IMR-90 (cell line): ENCODE measurements around the gene SURF6. TPM values are rescaled to one million over a fixed set of nuclear protein-coding genes. Genes with fewer than 3 reads are reported as not detected.

ENCODE experiments used
- ATAC-seq: fragments of 200-7000 bp; cut with Tn5 transposase; 2 replicates; pipeline ENCODE4 v1.9.1; 2020; ENCODE audit warnings: low read depth, mild to moderate bottlenecking, moderate library complexity
- BruUV-seq: library from RNA; stranded (reverse); fragments of 400-500 nt; replicated peaks from 2 replicates; lab custom pipeline; 2021; lab: Mats Ljungman, UMichigan
- CTCF ChIA-PET: fragments of 300-600 bp; formaldehyde crosslinking; extraction: SDS; loops from one replicate; lab custom pipeline; 2021; ENCODE audit warnings: antibody characterized with exemption; lab: Yijun Ruan, JAX
- POLR2A ChIA-PET: fragments of 300-600 bp; sonication (Branson Sonifier 250); formaldehyde crosslinking; loops from one replicate; lab custom pipeline; 2022; ENCODE audit warnings: antibody characterized with exemption; ENCODE audit not compliant: unreplicated experiment; lab: Charles Lee
- DNase-seq: peaks from one replicate; pipeline ENCODE4 v3.0.0; 2013
- H2AFZ ChIP-seq: replicated peaks from 2 replicates; pipeline ENCODE3; 2013; ENCODE audit warnings: low read length, mild to moderate bottlenecking; ENCODE audit not compliant: poor library complexity
- H2AK5ac ChIP-seq: 2 replicates; pipeline ENCODE4 v1.6.1; 2013; ENCODE audit warnings: low read depth, low read length, inconsistent platforms
- H2AK9ac ChIP-seq: replicated peaks from 2 replicates; pipeline ENCODE3; 2013; ENCODE audit warnings: mild to moderate bottlenecking, low read depth, low read length, moderate library complexity; ENCODE audit not compliant: poor library complexity
- H2BK120ac ChIP-seq: 2 replicates; pipeline ENCODE4 v1.6.1; 2013; ENCODE audit warnings: low read depth, low read length, inconsistent platforms
- H2BK15ac ChIP-seq: 3 replicates; pipeline ENCODE4 v1.6.1; 2013; ENCODE audit warnings: low read depth, low read length, inconsistent platforms
- H2BK20ac ChIP-seq: 2 replicates; pipeline ENCODE4 v1.6.1; 2013; ENCODE audit warnings: low read depth, mild to moderate bottlenecking, inconsistent platforms, low read length, moderate library complexity
- H2BK5ac ChIP-seq: 2 replicates; pipeline ENCODE4 v1.6.1; 2013; ENCODE audit warnings: mild to moderate bottlenecking, low read depth, low read length, inconsistent platforms; ENCODE audit not compliant: poor library complexity, severe bottlenecking
- H3K14ac ChIP-seq: replicated peaks from 2 replicates; pipeline ENCODE4 v1.6.1; 2013; ENCODE audit warnings: low read depth, low read length, inconsistent platforms
- H3K18ac ChIP-seq: 2 replicates; pipeline ENCODE4 v1.6.1; 2013; ENCODE audit warnings: low read depth, low read length, control low read depth
- H3K23ac ChIP-seq: 2 replicates; pipeline ENCODE4 v1.6.1; 2013; ENCODE audit warnings: low read depth, low read length, inconsistent platforms
- H3K27ac ChIP-seq: 2 replicates; pipeline ENCODE4 v1.5.1; 2013; ENCODE audit warnings: mild to moderate bottlenecking, control low read depth, low read length; ENCODE audit not compliant: insufficient read depth
- H3K27me3 ChIP-seq: 2 replicates; pipeline ENCODE4 v1.6.1; 2013; ENCODE audit warnings: low read length; ENCODE audit not compliant: control insufficient read depth, insufficient read depth
- H3K36me3 ChIP-seq: 2 replicates; pipeline ENCODE4 v1.6.1; 2013; ENCODE audit warnings: low read length, mixed read lengths; ENCODE audit not compliant: control insufficient read depth, insufficient read depth
- H3K4ac ChIP-seq: 2 replicates; pipeline ENCODE4 v1.6.1; 2013; ENCODE audit warnings: low read depth, low read length, inconsistent platforms
- H3K4me1 ChIP-seq: 2 replicates; pipeline ENCODE4 v1.6.1; 2013; ENCODE audit warnings: low read length, mixed read lengths; ENCODE audit not compliant: control insufficient read depth, insufficient read depth
- H3K4me2 ChIP-seq: 2 replicates; pipeline ENCODE4 v1.6.1; 2013; ENCODE audit warnings: low read depth, mild to moderate bottlenecking, control low read depth, low read length, moderate library complexity
- H3K4me3 ChIP-seq: 2 replicates; pipeline ENCODE4 v1.5.1; 2013; ENCODE audit warnings: low read depth, mild to moderate bottlenecking, control low read depth, low read length, moderate library complexity; ENCODE audit not compliant: insufficient read depth
- H3K56ac ChIP-seq: 2 replicates; pipeline ENCODE4 v1.6.1; 2013; ENCODE audit warnings: low read length, inconsistent platforms; ENCODE audit not compliant: insufficient read depth; ENCODE audit errors: extremely low read depth
- H3K79me1 ChIP-seq, 2 experiments: 2 replicates each; pipeline ENCODE4 v1.6.1; 2013; ENCODE audit warnings: low read length in 2 of 2, inconsistent platforms in 1 of 2, low read depth in 1 of 2
- H3K9ac ChIP-seq: 2 replicates; pipeline ENCODE4 v1.6.1; 2013; ENCODE audit warnings: low read depth, low read length, control low read depth
- H3K9me1 ChIP-seq: 2 replicates; pipeline ENCODE4 v1.6.1; 2013; ENCODE audit warnings: low read length, inconsistent platforms; ENCODE audit not compliant: insufficient read depth
- H3K9me3 ChIP-seq: 2 replicates; pipeline ENCODE4 v1.6.1; 2013; ENCODE audit warnings: low read length; ENCODE audit not compliant: control insufficient read depth, insufficient read depth
- H4K20me1 ChIP-seq: 2 replicates; pipeline ENCODE4 v1.6.1; 2013; ENCODE audit warnings: low read length, inconsistent platforms; ENCODE audit not compliant: insufficient read depth
- H4K5ac ChIP-seq: 2 replicates; pipeline ENCODE4 v1.6.1; 2013; ENCODE audit warnings: mild to moderate bottlenecking, low read depth, low read length, control low read depth
- H4K8ac ChIP-seq, 2 experiments: 2 replicates each; pipeline ENCODE4 v1.6.1; 2013; ENCODE audit warnings: low read depth in 2 of 2, low read length in 2 of 2, control low read depth in 1 of 2, inconsistent platforms in 1 of 2
- H4K91ac ChIP-seq: 2 replicates; pipeline ENCODE4 v1.6.1; 2013; ENCODE audit warnings: low read depth, low read length, inconsistent platforms; ENCODE audit not compliant: insufficient read depth
- BHLHE40 ChIP-seq: fragments of 150-350 bp; IDR thresholded peaks from 2 replicates; pipeline ENCODE4 v1.6.1; 2016; ENCODE audit warnings: mild to moderate bottlenecking, low read depth, low read length
- CEBPB ChIP-seq: IDR thresholded peaks from 2 replicates; pipeline ENCODE4 v1.6.1; 2012; ENCODE audit warnings: low read depth, low read length, improper control_type of control experiment
- CHD1 ChIP-seq: IDR thresholded peaks from 2 replicates; pipeline ENCODE4 v1.6.1; 2012; ENCODE audit warnings: low read depth, low read length, improper control_type of control experiment
- CTCF ChIP-seq: conservative IDR thresholded peaks from 2 replicates; pipeline ENCODE4 v1.5.1; 2012; ENCODE audit warnings: mild to moderate bottlenecking, low read depth, low read length, improper control_type of control experiment
- ELK1 ChIP-seq: fragments of 150-350 bp; IDR thresholded peaks from 2 replicates; pipeline ENCODE4 v1.6.1; 2016; ENCODE audit warnings: low read depth, mild to moderate bottlenecking, low read length, moderate library complexity, borderline replicate concordance
- FOS ChIP-seq: fragments of 150-350 bp; IDR thresholded peaks from 2 replicates; pipeline ENCODE4 v1.6.1; 2016; ENCODE audit warnings: low read depth, low read length
- MAFK ChIP-seq: IDR thresholded peaks from 2 replicates; pipeline ENCODE4 v1.6.1; 2012; ENCODE audit warnings: low read depth, low read length, improper control_type of control experiment
- NFE2L2 ChIP-seq: fragments of 150-350 bp; IDR thresholded peaks from 2 replicates; pipeline ENCODE4 v1.6.1; 2016; ENCODE audit warnings: low read depth, mild to moderate bottlenecking, low read length
- RAD21 ChIP-seq: IDR thresholded peaks from 2 replicates; pipeline ENCODE4 v1.6.1; 2012; ENCODE audit warnings: low read length, improper control_type of control experiment
- RFX5 ChIP-seq: IDR thresholded peaks from 2 replicates; pipeline ENCODE4 v1.8.0; 2012; ENCODE audit warnings: low read depth, mild to moderate bottlenecking, low read length, moderate library complexity
- SMC3 ChIP-seq: fragments of 150-350 bp; IDR thresholded peaks from 2 replicates; pipeline ENCODE4 v1.6.1; 2016; ENCODE audit warnings: low read depth, mild to moderate bottlenecking, antibody characterized with exemption, low read length, moderate library complexity
- USF2 ChIP-seq: fragments of 150-350 bp; IDR thresholded peaks from 2 replicates; pipeline ENCODE4 v1.6.1; 2017; ENCODE audit warnings: mild to moderate bottlenecking, antibody characterized with exemption, low read length, low read depth
- whole genome bisulfite sequencing, 2 experiments: methylation state at CpG; one replicate each; pipeline versions ENCODE4 v1.1.5 to v1.1.7; 2013; ENCODE audit warnings: missing lambda C conversion rate in 2 of 2; ENCODE audit not compliant: insufficient read length in 1 of 2; ENCODE audit errors: extremely low coverage in 2 of 2; 5-methylcytosine and 5-hydroxymethylcytosine counted together
- dilution Hi-C: fragments of 300-500 bp; cut with HindIII; formaldehyde crosslinking; loops from one replicate; pipeline ENCODE4 v1.14.3; 2018; ENCODE audit warnings: low sequenced_read_pairs; ENCODE audit not compliant: unreplicated experiment
- in situ Hi-C: fragments of 300-500 bp; cut with MboI; formaldehyde crosslinking; loops from 3 replicates; pipeline ENCODE4 v1.14.3; 2019; ENCODE audit warnings: low sequenced_read_pairs, inconsistent platforms, mixed read lengths
- intact Hi-C: fragments of 100-400 bp; cut with micrococcal nuclease; formaldehyde crosslinking; loops from 2 replicates; pipeline ENCODE4 v1.10.0; 2022
- polyA plus RNA-seq, 3 experiments: library from polyadenylated mRNA; depleted of rRNA; stranded (reverse); fragments of >200 nt; gene quantifications; 2 replicates each; pipeline ENCODE4 v1.2.3, GENCODE V29; 2012; ENCODE audit warnings: low replicate concordance in 1 of 3
- total RNA-seq: library from RNA; depleted of rRNA; stranded (reverse); fragments of >200 nt; gene quantifications from 2 replicates; pipeline ENCODE4 v1.2.3, GENCODE V29; 2012

Gene SURF6
- total and polyA plus RNA-seq, 2 of the 4 experiments (the other 2 are of a cell fraction), result 6.1 to 12.8 TPM

- BruUV-seq, result no TSS peak
- Histone ChIP-seq H4K5ac (no peak overlapping the region), H3K79me1 (peaks cover 15 to 32% of the 10 kb centered on the region in 2 experiments; a peak in 3 of 4 replicates), H3K23ac (no peak overlapping the region), H3K56ac (no peak overlapping the region), H2BK5ac (no peak overlapping the region), H3K27ac (no peak overlapping the region), H3K4ac (no peak overlapping the region), H2BK15ac (no peak overlapping the region), H2AFZ (no peak overlapping the region), H2BK120ac (no peak overlapping the region), H4K8ac (no peak overlapping the region), H3K9me1 (0 out of 2 replicates have a peak, but pooled peaks cover 4% of the 10 kb centered on the region), H3K4me1 (no peaks in the 10 kb centered on the region), H3K18ac (no peak overlapping the region), H2AK9ac (no peak overlapping the region), H3K4me3 (no peak overlapping the region), H3K9ac (no peak overlapping the region), H3K36me3 (peaks cover 63% of the 10 kb centered on the region), H3K14ac (no peak overlapping the region), H3K9me3 (no peaks in the 10 kb centered on the region), H3K27me3 (no peaks in the 10 kb centered on the region), H3K4me2 (no peak overlapping the region), H2BK20ac (no peak overlapping the region), H4K20me1 (0 out of 2 replicates have a peak, but pooled peaks cover 1% of the 10 kb centered on the region), H2AK5ac (no peak overlapping the region), H4K91ac (no peak overlapping the region)
- intact Hi-C loops (no loop called here), in situ Hi-C loops (no loop called here), dilution Hi-C loops (no loop called here)
- POLR2A ChIA-PET, result no interaction called here
- CTCF ChIA-PET, result no interaction called here
- TF ChIP-seq BHLHE40 (no peak), CTCF (no peak), CEBPB (no peak), NFE2L2 (no peak), MAFK (no peak), RAD21 (no peak), CHD1 (no peak), FOS (no peak), USF2 (no peak), ELK1 (no peak), RFX5 (no peak), SMC3 (no peak)
- no peak for ATAC-seq
- 94% methylated on average over 12 of the region's 13 CpGs; no CpG with 5 or more reads in 1 of the 2 experiments for WGBS, 2 experiments
- DNase-seq, result no peak
Observed at GRCh38 chr9:133340916-133341315, 4.9 kb upstream of the SURF6 start.
